SH-SY5Y (cell line): ENCODE measurements around the gene PCYT1A.

ENCODE experiments used
- GATA2 ChIP-seq: IDR thresholded peaks from 2 replicates; pipeline ENCODE4 v1.6.1; 2011; ENCODE audit warnings: mild to moderate bottlenecking, low read depth, low read length
- GATA3 ChIP-seq: IDR thresholded peaks from 2 replicates; pipeline ENCODE4 v1.6.1; 2011; ENCODE audit warnings: low read depth, mild to moderate bottlenecking, low read length, moderate library complexity

The PCYT1A gene

DNA sequence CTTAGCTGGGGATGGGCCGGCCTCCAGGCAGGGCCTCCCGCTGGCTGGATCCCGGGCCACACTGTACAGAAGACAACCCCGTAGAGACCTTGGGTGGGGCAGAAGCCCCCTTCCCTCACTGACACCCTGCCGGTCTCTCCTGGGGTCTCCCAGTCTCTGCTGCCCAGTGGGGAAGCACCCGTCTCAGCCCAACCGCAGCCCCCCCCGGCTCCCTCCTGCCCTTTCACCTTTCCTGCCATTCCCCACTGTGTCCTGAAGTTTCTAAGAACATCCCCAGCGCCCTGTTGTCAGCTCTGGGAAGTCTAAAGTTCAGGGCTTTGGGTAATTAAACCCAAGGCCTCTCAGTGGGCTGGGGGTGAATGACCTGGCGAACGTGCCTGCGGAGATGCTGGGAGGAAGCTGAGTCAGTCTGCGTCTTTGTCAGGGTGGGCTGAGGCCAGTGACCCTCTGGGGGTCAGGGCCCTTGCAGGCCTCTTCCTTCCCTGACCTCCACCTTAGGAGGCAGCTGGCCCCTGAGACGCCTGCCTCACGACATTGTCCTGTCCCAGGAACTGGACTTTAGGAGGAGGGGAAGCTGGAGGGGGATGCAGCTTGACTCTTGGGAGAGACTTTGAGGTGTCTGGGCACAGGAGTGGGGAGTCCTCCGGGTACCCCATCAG lies 72.6 kb downstream of the PCYT1A start:
- TF ChIP-seq GATA3 (no peak), GATA2 (no peak)

DNA sequence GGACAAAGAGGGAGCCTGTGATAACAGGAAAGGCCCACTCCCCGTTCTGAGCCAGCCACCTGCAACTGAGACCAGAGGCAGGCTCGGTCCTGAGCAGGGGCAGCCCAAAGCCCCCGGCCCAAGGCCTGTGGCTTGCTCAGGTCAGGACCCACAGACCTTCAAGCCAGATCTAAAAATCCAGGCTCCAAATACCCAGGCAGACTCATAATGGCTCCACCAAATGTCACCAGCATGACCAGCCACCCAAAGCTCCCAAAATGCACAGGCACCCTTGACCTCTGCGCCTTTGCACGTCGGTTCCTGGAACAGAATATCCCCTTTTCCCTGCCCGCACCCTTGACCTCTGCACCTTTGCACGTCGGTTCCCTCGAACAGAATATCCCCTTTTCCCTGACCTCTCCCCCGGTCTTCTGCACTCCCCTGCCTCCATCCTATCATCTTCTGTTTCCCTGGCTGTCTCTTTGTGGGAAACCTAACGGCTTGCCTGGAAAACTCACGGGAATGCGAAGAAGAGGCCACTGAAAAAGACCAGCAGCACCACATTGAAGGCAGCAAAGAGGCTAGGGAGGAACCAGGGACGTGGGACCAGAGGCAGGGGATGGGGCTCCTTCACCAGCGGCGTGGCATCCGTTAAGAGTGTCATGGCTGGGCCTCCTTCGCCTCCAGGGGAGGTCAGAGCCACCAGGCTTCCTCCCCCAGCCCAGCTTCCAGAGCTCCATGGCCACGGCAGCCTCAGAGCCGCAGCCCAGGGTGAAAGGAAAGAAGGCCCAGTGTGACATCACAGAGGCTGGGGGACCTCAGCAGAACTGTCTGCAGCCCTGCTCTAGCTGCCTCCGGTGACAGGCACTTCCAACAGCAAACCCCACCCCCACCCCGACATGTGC lies 76.6 kb downstream of the PCYT1A start, which contains the start of gene ZDHHC19:
Gene ZDHHC19 (minus strand): TSS at position 728 of the 884 bp plus-strand sequence. CDS start 85 bp downstream, at position 643.
- no peak for TF ChIP-seq GATA3
- TF ChIP-seq GATA2, result no peak

DNA sequence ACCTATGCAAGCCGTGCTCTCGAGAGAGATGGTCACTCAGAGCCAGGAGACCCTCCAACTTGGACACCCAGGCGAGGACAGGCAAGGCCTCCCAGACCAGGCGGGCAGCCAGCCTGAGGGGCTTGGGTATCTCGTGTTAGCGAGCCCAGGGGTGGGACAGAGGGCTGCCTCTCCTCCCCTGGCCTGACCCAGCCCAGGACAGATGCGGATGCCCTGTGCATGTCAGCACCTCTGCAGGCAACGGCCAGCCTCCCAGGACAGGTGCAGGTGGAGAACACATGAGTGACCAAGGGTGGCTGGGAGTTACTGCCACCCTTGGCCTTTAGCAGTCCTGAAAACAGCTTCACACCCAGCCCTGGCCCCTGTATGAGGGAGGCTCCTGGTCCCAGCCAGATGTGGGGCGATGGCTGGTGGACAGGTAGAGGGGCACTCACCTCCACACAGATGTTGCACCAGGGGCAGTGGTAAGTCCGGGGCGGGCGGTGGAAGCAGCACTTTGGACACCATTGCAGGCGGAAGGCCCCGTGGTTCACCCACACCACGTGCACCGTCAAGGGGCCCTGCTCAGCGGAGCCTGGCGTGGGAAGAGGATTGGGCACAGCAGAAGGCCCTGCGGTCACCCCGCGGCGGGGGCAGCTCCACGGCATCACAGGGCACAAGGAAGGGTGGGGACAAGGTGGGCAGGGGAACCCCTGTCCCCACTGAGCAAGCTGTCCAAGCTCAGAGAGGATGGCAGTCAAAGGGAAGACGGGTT lies 78.4 kb downstream of the PCYT1A start:
- no peak for TF ChIP-seq GATA3
- TF ChIP-seq GATA2, result no peak

DNA sequence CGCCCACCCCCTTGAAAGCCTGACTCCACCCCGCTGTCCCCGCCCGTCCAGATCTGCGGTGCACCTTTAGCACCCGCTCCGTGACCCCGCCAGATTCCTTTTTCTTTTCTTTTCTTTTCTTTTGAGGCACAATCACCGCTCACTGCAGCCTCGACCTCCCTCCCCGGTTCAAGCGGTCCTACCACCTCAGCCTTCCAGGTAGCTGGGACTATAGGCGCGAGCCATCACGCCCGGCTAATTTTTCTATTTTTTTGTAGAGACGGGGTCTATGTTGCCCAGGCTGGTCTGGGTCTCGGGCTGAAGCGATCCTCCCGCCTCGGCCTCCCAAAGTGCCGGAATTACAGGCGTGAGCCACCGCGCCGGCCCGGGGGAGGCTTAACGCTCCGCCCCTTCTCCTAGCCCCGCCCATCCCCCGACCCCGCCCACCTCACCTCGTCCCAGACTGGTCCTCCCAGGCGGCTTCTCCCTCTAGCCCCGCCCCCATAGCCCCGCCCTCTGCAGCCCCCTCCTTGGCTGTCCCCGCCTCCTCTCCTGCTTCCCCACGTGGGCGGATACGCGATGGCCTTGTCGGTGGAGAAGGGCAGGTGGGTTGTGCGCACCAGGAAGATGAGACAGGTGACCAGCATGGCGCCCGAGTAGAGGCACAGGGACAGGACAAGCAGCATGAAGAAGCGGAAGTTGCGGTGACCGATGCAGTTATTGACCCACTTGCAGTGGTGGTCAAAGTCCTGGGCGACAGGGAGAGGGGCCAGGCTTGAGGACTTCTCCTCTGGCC lies 79.5 kb downstream of the PCYT1A start:
- TF ChIP-seq GATA3, result no peak
- TF ChIP-seq GATA2, result no peak

DNA sequence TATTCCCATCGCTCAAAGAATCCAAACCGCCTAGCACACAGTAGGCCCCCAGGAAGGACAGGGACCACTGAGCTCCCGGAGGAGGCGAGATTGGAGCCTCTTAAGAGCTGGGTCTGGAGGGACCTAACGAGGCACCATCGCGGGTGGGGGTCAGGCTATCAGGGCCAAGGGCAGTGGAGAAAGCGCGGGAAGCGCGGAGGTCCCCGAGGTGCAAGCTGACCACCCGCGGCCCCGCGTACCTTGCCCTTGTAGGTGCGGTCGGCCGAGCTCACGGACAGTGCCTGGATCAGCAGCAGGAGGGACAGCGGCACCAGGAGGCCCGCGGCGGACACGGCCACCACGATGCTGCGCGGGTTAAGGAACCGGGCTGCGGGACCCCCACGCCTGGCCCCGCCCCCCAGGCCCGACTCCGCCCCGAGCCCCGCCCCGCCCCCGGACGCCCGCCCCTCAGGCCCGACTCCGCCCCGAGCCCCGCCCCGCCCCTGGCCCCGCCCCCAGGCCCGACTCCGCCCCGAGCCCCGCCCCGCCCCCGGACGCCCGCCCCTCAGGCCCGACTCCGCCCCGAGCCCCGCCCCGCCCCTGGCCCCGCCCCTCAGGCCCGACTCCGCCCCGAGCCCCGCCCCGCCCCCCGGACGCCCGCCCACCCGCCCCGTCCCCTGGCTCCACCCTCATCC lies 80.2 kb downstream of the PCYT1A start:
- TF ChIP-seq GATA3 (no peak), GATA2 (no peak)

DNA sequence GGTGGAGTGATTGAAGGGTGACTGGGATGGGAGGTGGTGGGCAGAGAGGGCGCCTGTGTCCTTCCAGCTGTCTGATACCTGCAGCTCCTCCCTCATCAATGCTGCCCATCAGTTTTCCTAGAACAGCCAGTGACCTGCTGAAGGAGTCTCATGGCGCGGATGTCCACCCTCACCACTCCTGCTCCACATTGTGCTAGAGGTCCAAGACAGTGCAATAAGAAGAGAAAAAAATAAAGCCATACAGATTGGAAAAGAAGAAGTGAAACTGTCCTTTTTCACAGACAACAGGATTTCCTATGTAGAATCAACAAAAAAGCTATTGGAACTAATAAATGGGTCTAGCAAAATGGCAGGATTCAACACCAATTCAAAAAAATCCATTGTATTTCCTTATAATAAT lies 83.7 kb downstream of the PCYT1A start:
- TF ChIP-seq GATA2 (no peak), GATA3 (no peak)

DNA sequence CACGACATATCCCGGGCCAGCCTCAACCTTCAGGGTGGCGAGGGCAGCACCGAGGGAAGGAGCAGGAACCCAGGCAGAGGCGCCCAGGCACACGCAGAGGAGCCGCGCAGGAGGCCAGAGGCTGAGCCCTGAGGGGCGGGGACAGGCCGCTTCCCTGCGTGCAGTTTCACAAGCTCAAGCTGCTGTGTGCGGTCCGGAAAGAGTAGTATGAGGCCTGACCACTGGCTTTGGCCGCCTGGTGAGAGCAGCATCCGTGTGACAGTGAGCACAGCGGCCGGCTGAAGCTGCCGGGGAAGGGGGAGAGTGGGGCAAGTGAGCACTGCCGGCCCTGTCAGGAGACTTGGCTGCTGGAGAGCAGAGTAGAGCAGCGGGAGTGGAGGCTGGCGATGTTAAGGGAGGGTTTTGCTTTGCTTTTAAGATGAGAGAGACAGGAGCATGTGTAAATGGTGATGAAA lies 85.0 kb downstream of the PCYT1A start:
- no peak for TF ChIP-seq GATA3
- TF ChIP-seq GATA2, result no peak

DNA sequence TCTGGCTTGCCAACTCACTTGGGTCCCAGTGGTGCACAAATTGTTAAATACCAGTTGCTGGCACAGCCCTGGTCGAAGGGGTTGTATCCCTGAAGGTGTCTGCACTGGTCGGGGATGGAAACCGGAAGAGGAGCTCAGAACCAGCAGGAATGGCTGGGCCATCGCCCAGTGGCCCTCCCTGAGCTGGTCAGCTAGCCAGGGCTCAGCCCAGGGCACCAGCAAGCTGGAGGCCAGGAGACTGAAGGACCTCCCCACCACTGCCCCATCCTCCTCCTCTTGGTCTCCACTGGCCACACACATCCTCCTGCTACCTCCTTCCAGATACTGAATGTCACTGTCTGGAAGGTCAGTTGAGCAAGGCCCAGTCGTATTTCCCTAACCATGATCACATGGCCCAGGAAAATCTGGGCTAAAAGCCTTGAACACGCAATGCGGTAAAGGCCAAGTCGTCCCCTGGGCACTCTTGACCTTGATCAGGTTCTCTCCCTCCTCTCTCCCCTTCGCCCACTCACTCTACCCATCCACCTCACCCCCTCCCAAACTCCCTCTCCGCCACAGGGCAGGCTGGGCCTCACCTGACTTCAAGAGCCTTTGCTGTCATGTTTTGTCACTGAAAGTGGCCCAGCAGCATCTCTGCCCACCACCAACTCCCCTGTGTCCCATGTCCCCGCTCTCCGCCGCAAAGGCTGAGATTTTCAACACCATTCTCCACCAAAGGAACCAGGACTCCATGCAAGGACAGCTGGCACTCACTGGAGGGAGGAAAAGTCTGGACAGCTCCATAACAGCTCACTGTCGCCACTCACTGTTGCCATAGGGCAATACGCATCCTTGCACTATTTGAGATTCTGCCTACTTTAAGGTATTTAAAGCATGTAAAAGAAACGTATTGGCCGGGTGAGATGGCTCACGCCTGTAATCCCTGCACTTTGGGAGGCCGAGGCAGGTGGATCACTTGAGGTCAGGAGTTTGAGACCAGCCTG lies 88.5 kb downstream of the PCYT1A start:
- no peak for TF ChIP-seq GATA2
- no peak for TF ChIP-seq GATA3

DNA sequence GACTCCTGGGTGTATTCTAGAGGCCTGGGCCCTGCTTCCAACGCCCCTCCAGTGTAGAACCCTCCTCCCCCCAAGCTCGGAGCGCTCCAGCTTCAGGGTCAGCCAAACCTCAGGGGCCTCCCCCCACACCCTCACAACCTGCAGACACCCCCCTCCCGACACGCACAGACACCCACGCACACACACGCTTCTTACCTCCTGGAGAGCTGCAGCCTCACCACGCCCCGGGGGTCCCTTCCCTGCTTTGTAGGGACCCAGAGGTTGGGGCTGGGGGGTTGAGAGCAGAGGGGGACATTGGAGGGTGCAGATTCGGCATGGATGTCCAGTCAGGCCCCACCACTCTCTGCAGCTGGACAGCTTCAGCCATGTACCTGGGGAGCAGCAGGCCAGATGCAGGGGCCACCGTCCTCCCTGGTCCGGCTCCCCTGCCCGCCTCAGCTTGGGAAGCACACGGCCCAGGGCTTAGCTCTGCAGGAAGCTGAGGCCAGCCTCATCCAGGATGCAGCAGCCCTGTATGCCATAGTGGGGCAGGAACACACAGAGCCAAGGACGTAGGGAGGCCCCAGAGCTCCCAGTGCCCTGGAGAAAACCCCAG lies 89.3 kb downstream of the PCYT1A start:
- TF ChIP-seq GATA3, result no peak
- TF ChIP-seq GATA2, result no peak

DNA sequence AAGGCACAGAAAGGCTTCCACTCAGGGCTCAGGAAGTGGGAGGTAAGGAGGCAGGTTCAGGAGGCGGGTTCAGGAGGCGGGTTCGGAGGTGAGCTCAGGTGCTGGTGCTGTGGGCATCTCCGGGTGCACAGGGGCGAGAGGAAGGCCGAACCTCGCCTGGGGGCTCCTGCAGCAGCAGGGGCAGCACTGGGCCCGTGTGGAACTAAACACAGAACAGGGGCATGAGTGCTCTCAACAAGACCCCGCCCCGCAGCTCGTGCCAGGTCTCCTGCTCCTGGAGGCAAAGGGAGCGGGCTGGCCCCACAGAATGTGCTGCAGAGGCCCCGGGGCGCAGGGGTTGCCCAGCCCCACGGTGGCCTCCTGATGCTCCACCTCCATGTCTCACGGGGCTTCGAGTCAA lies 90.0 kb downstream of the PCYT1A start:
- TF ChIP-seq GATA3, result no peak
- no peak for TF ChIP-seq GATA2

DNA sequence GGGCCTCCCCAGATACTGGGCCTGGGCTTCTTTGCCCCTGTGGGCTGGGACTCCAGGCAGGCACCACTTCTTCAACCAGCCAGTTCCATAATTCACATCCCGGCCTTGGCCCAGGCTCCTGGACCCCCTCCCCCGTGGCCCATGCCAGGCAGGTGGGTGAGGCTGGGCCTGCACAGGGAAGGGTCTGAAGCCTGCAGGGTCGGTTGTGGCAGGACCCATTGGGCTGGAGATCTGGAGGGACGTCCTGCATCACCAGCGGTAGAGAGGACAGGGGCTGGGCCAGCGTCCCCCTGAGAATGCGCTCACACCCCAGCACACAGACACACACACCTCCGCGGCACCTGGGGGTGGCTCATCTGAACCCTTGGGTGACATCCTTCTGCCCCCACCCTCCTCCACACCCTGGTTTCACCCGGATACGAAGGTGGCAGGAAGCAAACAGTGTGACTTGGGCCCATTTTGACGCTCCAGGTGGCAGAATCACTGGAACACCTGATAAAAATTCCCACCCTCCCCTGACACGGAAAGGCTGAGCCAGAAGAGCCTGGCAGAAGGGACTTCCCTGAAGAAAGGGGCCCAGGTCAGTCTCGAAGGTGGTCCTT lies 91.8 kb downstream of the PCYT1A start:
- TF ChIP-seq GATA3 (no peak), GATA2 (no peak)

DNA sequence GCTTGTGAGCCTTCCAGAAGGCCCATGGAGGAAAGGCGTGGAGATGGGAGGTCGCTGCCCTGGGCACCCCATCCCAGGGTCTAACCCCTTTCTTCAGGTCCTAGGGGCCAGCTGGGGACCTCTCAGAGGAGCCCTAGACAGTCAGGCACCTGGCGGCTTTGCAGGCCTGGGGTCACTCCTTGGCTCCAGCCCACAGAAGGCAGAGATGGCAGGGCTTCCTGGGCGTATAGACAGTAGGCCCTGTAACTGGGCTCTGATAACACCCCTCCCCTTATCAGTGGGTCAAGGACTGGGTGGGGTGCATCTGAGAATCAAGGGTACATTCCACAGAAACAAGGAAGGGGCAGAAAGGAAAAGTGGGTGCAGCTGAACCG lies 93.0 kb downstream of the PCYT1A start:
- TF ChIP-seq GATA3 (no peak), GATA2 (no peak)
